Fibroblast of lung (primary cell): Measurements from ENCODE around the gene VIPR2.

ENCODE experiments used
- CTCF ChIP-seq, 2 donors: IDR thresholded peaks in 1 of 2; conservative IDR thresholded peaks in 1 of 2; 1 replicate in 1 of 2; 2 replicates in 1 of 2; pipeline ENCODE4 v1.5.1; 2011 to 2012; ENCODE audit warnings: low read length in 2 of 2, control low read depth in 1 of 2, inconsistent platforms in 1 of 2, low read depth in 1 of 2, mild to moderate bottlenecking in 1 of 2
- EZH2 ChIP-seq: IDR thresholded peaks from 2 replicates; pipeline ENCODE4 v1.5.1; 2012; ENCODE audit warnings: low read length, control low read depth, mild to moderate bottlenecking; ENCODE audit errors: missing control alignments

- no peak for TF ChIP-seq CTCF (conservative IDR thresholded peaks at IDR 0.05 in 1 of 2, IDR thresholded peaks at IDR 0.05 in 1 of 2; ENCODE audit: low read depth in 1 of 2, low read length in 2 of 2)
- no peak for TF ChIP-seq EZH2
Measured at GRCh38 chr7:159064816-159065510, 79.7 kb downstream of the VIPR2 start.
